ENCODE results near the gene IL5. TPM values are rescaled to one million over a fixed set of nuclear protein-coding genes. Genes with fewer than 3 reads are reported as not detected.

The IL5 gene
- total and polyA plus RNA-seq, 2 of the 13 experiments (the other 11 are each of a cell fraction or from before 2014, with no cell fraction given): not detected

- peak; percentile 71; the same call in 1 of the 2 replicates for TF ChIP-seq PRDM10 (CRISPR knock-in tag; IDR thresholded peaks at IDR 0.05; ENCODE audit: low read depth)
- no peak; the same call in 1 of the 2 replicates for TF ChIP-seq ZNF558 (CRISPR knock-in tag; IDR thresholded peaks at IDR 0.05; ENCODE audit: borderline replicate concordance)
- no peak for TF ChIP-seq ZHX1 (CRISPR knock-in tag; IDR thresholded peaks at IDR 0.05; ENCODE audit: low read depth)
- no peak for TF ChIP-seq ZNF710 (CRISPR knock-in tag; IDR thresholded peaks at IDR 0.05; ENCODE audit: borderline replicate concordance)
- no peak for TF ChIP-seq ZNF224 (CRISPR knock-in tag; IDR thresholded peaks at IDR 0.05)
- TF ChIP-seq ZFX (CRISPR knock-in tag; IDR thresholded peaks at IDR 0.05; ENCODE audit: low read depth): peak; percentile 69
- no peak for TF ChIP-seq AKAP8 (CRISPR knock-in tag; IDR thresholded peaks at IDR 0.05)
- TF ChIP-seq ZNF597 (CRISPR knock-in tag; IDR thresholded peaks at IDR 0.05): no peak
- no peak for TF ChIP-seq ZBTB44 (CRISPR knock-in tag; IDR thresholded peaks at IDR 0.05)
- 0 out of 2 replicates have a peak, but pooled peaks have one; percentile 30 for TF ChIP-seq ZBTB2 (CRISPR knock-in tag; IDR thresholded peaks at IDR 0.05; ENCODE audit: low read depth)
- no peak for TF ChIP-seq ERF (CRISPR knock-in tag; IDR thresholded peaks at IDR 0.05)
- TF ChIP-seq PHF20 (CRISPR knock-in tag; IDR thresholded peaks at IDR 0.05): peak; percentile 16; the same call in 1 of the 2 replicates
- no peak; the same call in 1 of the 2 replicates for TF ChIP-seq NAIF1 (CRISPR knock-in tag; IDR thresholded peaks at IDR 0.05; ENCODE audit: borderline replicate concordance)
- TF ChIP-seq ZNF550 (CRISPR knock-in tag; IDR thresholded peaks at IDR 0.05; ENCODE audit: borderline replicate concordance): no peak
- TF ChIP-seq KMT2A (CRISPR knock-in tag; IDR thresholded peaks at IDR 0.05): peak; percentile 66; the same call in 1 of the 2 replicates
- no peak; the same call in 1 of the 2 replicates for TF ChIP-seq ZBTB38 (CRISPR knock-in tag; IDR thresholded peaks at IDR 0.05)
These were observed 47.6 kb downstream of the IL5 start (continued) for GRCh38 chr5:132495667-132496190.

Data from HepG2 (cell line).